ENCODE measurements around the gene RESF1.

- no peak for TF ChIP-seq MAX (CRISPR knock-in tag; IDR thresholded peaks at IDR 0.05)
- TF ChIP-seq PREB (CRISPR knock-in tag; IDR thresholded peaks at IDR 0.05; ENCODE audit: borderline replicate concordance), result no peak
- no peak for TF ChIP-seq FOXK1 (CRISPR knock-in tag; IDR thresholded peaks at IDR 0.05)
- TF ChIP-seq CTCF (IDR thresholded peaks at IDR 0.05), result no peak
- TF ChIP-seq ELF4 (CRISPR knock-in tag; IDR thresholded peaks at IDR 0.05; ENCODE audit: low read depth), result no peak
- TF ChIP-seq SMAD3 (CRISPR knock-in tag; IDR thresholded peaks at IDR 0.05; ENCODE audit: borderline replicate concordance), result no peak
- no peak for TF ChIP-seq JUN (CRISPR knock-in tag; IDR thresholded peaks at IDR 0.05)
- no peak for TF ChIP-seq E2F5 (CRISPR knock-in tag; IDR thresholded peaks at IDR 0.05)
- TF ChIP-seq NFYB (CRISPR knock-in tag; conservative IDR thresholded peaks at IDR 0.05; ENCODE audit: low read depth), result no peak
- no peak for TF ChIP-seq ESRRA (CRISPR knock-in tag; IDR thresholded peaks at IDR 0.05; ENCODE audit: borderline replicate concordance)
Measured at GRCh38 chr12:32005496-32006125, 46.4 kb downstream of the RESF1 start.
